Measurements from ENCODE around the gene IFI16.

GRCh38 chr1:159089184-159089791, 79.6 kb downstream of the IFI16 start:
- TF ChIP-seq ZNF687 (CRISPR knock-in tag; IDR thresholded peaks at IDR 0.05) (no peak), SMARCC2 (IDR thresholded peaks at IDR 0.05) (no peak), PHF8 (CRISPR knock-in tag; IDR thresholded peaks at IDR 0.05) (no peak), ZNF780A (CRISPR knock-in tag; IDR thresholded peaks at IDR 0.05) (no peak), CTCF (CRISPR knock-in tag; IDR thresholded peaks at IDR 0.05) (peak; percentile 38), CEBPB (IDR thresholded peaks at IDR 0.05; ENCODE audit: borderline replicate concordance, low read depth, low read length) (no peak), ARID2 (CRISPR knock-in tag; IDR thresholded peaks at IDR 0.05; ENCODE audit: borderline replicate concordance) (no peak), ZNF232 (CRISPR knock-in tag; IDR thresholded peaks at IDR 0.05; ENCODE audit: borderline replicate concordance) (no peak), TBL1XR1 (IDR thresholded peaks at IDR 0.05; ENCODE audit: borderline replicate concordance, low read length, partially characterized antibody) (no peak)

Measured in HepG2 (cell line).